ENCODE measurements around the gene OR6B2. TPM values are rescaled to one million over a fixed set of nuclear protein-coding genes. Genes with fewer than 3 reads are reported as not detected.

Gene OR6B2
- total and polyA plus RNA-seq, 4 donors: not detected

DNA sequence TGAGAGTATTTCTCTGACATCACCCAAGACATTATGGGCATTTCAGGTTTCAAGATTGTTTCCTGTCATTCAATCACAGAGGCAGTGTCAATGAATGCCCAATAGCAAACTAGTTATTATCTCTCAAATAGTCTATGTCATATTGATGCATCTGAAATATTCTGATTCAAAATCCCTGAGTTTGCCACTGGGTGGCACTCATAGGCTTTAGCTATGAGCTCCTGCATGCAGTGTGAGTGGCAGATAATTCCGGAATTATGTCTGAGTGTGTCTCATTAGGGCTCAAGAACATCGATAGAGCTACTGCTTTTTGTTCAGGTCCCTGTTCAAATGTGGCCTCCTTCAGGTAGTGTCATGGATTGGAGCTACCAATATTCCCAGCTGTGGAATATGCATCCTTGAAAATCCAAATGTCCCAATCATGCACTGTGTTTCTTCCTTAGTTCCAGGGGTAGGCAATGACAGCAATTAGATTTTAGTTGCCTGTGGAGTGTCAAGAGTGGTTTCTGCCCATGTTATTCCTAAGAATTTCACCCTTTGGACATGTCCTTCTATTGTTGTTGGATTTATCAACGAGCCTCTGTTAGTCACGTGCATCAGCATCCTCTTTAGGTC lies 30.9 kb upstream of the OR6B2 start:
- intact Hi-C loops (cut with DNase I): loop anchor here (2.0 kb wide), 2 partner anchors 82 to 84 kb away; no protein-coding TSS in a partner anchor
- no peak overlapping the region for H3K4me3 ChIP-seq (ENCODE audit: low read length in 2 of 2)
- H3K36me3 ChIP-seq (ENCODE audit: control insufficient read depth in 1 of 2, insufficient read depth in 2 of 2, low read length in 1 of 2): no peaks in the 10 kb centered on the region
- WGBS, 2 donors: 44 to 47% methylated on average over 4 of the region's 4 CpGs
- DNase-seq: no peak
- H3K27ac ChIP-seq (ENCODE audit: low read depth in 1 of 2, low read length in 2 of 2): no peak overlapping the region
- no peak for ATAC-seq (ENCODE audit: low FRiP score)
- no peaks in the 10 kb centered on the region for H3K27me3 ChIP-seq (ENCODE audit: control insufficient read depth in 1 of 2, insufficient read depth in 2 of 2, low read length in 1 of 2)
- no peaks in the 10 kb centered on the region for H3K9me3 ChIP-seq (ENCODE audit: control insufficient read depth, low read length)
- H3K4me1 ChIP-seq (ENCODE audit: control insufficient read depth in 1 of 2, insufficient read depth in 2 of 2, low read length in 2 of 2): no peaks in the 10 kb centered on the region

DNA sequence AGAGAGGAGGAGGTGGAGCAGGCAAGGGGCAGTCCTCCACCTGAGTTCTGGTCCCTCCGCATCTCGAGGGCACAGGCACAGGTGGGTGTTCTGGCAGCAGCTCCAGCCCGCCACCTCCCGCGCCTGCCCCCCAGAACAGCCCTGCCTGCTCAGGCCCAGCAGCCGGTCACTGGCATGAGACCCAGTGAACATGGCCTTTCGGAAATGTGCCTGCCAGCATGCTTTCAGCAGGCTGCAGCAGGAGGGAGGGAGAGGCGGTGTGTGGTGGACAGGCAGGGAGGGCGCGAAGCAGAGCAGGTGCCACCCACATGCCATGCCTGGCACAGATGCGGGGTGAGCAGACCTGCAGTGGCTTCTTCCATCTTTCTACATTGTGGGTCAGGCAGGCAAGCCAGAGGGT lies 26.4 kb upstream of the OR6B2 start:
- Histone ChIP-seq H3K9me3 (ENCODE audit: control insufficient read depth, low read length) (no peaks in the 10 kb centered on the region), H3K27ac (ENCODE audit: low read depth in 1 of 2, low read length in 2 of 2) (no peak overlapping the region), H3K4me3 (ENCODE audit: low read length in 2 of 2) (no peak overlapping the region), H3K36me3 (ENCODE audit: control insufficient read depth in 1 of 2, insufficient read depth in 2 of 2, low read length in 1 of 2) (no peaks in the 10 kb centered on the region), H3K4me1 (ENCODE audit: control insufficient read depth in 1 of 2, insufficient read depth in 2 of 2, low read length in 2 of 2) (no peaks in the 10 kb centered on the region), H3K27me3 (ENCODE audit: control insufficient read depth in 1 of 2, insufficient read depth in 2 of 2, low read length in 1 of 2) (no peaks in the 10 kb centered on the region)
- WGBS, 2 donors: 79 to 88% methylated on average over 11 of the region's 11 CpGs
- intact Hi-C loops (cut with DNase I): no loop called here
- DNase-seq (no peak), ATAC-seq (ENCODE audit: low FRiP score) (no peak)

GRCh38 chr2:240055177-240055917 lies 25.1 kb upstream of the OR6B2 start:
- Histone ChIP-seq H3K9me3 (ENCODE audit: control insufficient read depth, low read length) (no peaks in the 10 kb centered on the region), H3K36me3 (ENCODE audit: control insufficient read depth in 1 of 2, insufficient read depth in 2 of 2, low read length in 1 of 2) (no peaks in the 10 kb centered on the region), H3K27me3 (ENCODE audit: control insufficient read depth in 1 of 2, insufficient read depth in 2 of 2, low read length in 1 of 2) (no peaks in the 10 kb centered on the region), H3K4me3 (ENCODE audit: low read length in 2 of 2) (no peak overlapping the region), H3K4me1 (ENCODE audit: control insufficient read depth in 1 of 2, insufficient read depth in 2 of 2, low read length in 2 of 2) (no peaks in the 10 kb centered on the region), H3K27ac (ENCODE audit: low read depth in 1 of 2, low read length in 2 of 2) (no peak overlapping the region)
- 44 to 45% methylated on average over 13 of the region's 13 CpGs for WGBS, 2 donors
- ATAC-seq (ENCODE audit: low FRiP score) (no peak), DNase-seq (no peak)
- intact Hi-C loops (cut with DNase I): no loop called here

- H3K9me3 ChIP-seq (ENCODE audit: control insufficient read depth, low read length): no peaks in the 10 kb centered on the region
- H3K4me1 ChIP-seq (ENCODE audit: control insufficient read depth in 1 of 2, insufficient read depth in 2 of 2, low read length in 2 of 2): no peaks in the 10 kb centered on the region
- H3K36me3 ChIP-seq (ENCODE audit: control insufficient read depth in 1 of 2, insufficient read depth in 2 of 2, low read length in 1 of 2): no peaks in the 10 kb centered on the region
- DNase-seq (no peak), ATAC-seq (ENCODE audit: low FRiP score) (no peak)
- 52 to 57% methylated on average over 28 of the region's 28 CpGs for WGBS, 2 donors
- intact Hi-C loops (cut with DNase I): no loop called here
- no peak within 1 kb of the TSS for H3K27ac ChIP-seq (ENCODE audit: low read depth in 1 of 2, low read length in 2 of 2)
- H3K4me3 ChIP-seq (ENCODE audit: low read length in 2 of 2): no peak within 1 kb of the TSS
- no peaks in the 10 kb centered on the region for H3K27me3 ChIP-seq (ENCODE audit: control insufficient read depth in 1 of 2, insufficient read depth in 2 of 2, low read length in 1 of 2)
Observed at GRCh38 chr2:240053173-240054155, 23.2 kb upstream of the OR6B2 start, which contains the start of gene OR6B3. Gene OR6B3 (minus strand): TSS chr2:240053521.

DNA sequence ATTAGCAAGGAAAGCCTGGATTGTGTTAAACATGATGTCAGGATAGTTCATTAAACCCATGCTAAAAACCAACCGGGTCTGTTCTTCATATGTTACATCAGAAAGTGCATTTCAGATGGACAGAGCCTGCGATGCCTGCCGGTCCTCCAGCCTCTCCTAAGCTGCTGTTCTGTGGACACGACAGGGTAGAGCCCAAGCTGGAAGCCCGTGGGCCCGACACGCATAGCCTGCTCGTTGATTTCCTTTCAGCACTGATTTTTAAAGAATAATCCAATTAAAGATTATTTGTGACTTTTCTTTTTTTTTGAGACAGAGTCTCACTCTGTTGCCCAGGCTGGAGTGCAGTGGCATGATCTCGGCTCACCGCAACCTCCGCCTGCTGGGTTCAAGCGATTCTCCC lies 22.3 kb upstream of the OR6B2 start:
- Histone ChIP-seq H3K4me1 (ENCODE audit: control insufficient read depth in 1 of 2, insufficient read depth in 2 of 2, low read length in 2 of 2) (no peaks in the 10 kb centered on the region), H3K36me3 (ENCODE audit: control insufficient read depth in 1 of 2, insufficient read depth in 2 of 2, low read length in 1 of 2) (no peaks in the 10 kb centered on the region), H3K4me3 (ENCODE audit: low read length in 2 of 2) (no peak overlapping the region), H3K27me3 (ENCODE audit: control insufficient read depth in 1 of 2, insufficient read depth in 2 of 2, low read length in 1 of 2) (no peaks in the 10 kb centered on the region), H3K27ac (ENCODE audit: low read depth in 1 of 2, low read length in 2 of 2) (no peak overlapping the region), H3K9me3 (ENCODE audit: control insufficient read depth, low read length) (no peaks in the 10 kb centered on the region)
- intact Hi-C loops (cut with DNase I): no loop called here
- 79 to 86% methylated on average over 12 of the region's 12 CpGs for WGBS, 2 donors
- ATAC-seq (ENCODE audit: low FRiP score) (no peak), DNase-seq (no peak)

- intact Hi-C loops (cut with DNase I): no loop called here
- Histone ChIP-seq H3K36me3 (ENCODE audit: control insufficient read depth in 1 of 2, insufficient read depth in 2 of 2, low read length in 1 of 2) (no peaks in the 10 kb centered on the region), H3K9me3 (ENCODE audit: control insufficient read depth, low read length) (no peaks in the 10 kb centered on the region), H3K27me3 (ENCODE audit: control insufficient read depth in 1 of 2, insufficient read depth in 2 of 2, low read length in 1 of 2) (no peaks in the 10 kb centered on the region), H3K27ac (ENCODE audit: low read depth in 1 of 2, low read length in 2 of 2) (no peak overlapping the region), H3K4me3 (ENCODE audit: low read length in 2 of 2) (no peak overlapping the region), H3K4me1 (ENCODE audit: control insufficient read depth in 1 of 2, insufficient read depth in 2 of 2, low read length in 2 of 2) (no peaks in the 10 kb centered on the region)
- WGBS, 2 donors: 65 to 76% methylated on average over 4 of the region's 4 CpGs
- DNase-seq: no peak
- no peak for ATAC-seq (ENCODE audit: low FRiP score)
Observed at GRCh38 chr2:240051697-240052096, 21.5 kb upstream of the OR6B2 start.

- no peaks in the 10 kb centered on the region for H3K9me3 ChIP-seq (ENCODE audit: control insufficient read depth, low read length)
- no peak for DNase-seq
- intact Hi-C loops (cut with DNase I): no loop called here
- H3K4me3 ChIP-seq (ENCODE audit: low read length in 2 of 2): no peak overlapping the region
- ATAC-seq (ENCODE audit: low FRiP score): no peak
- 77 to 82% methylated on average over 12 of the region's 12 CpGs for WGBS, 2 donors
- no peak overlapping the region for H3K27ac ChIP-seq (ENCODE audit: low read depth in 1 of 2, low read length in 2 of 2)
- no peaks in the 10 kb centered on the region for H3K36me3 ChIP-seq (ENCODE audit: control insufficient read depth in 1 of 2, insufficient read depth in 2 of 2, low read length in 1 of 2)
- H3K27me3 ChIP-seq (ENCODE audit: control insufficient read depth in 1 of 2, insufficient read depth in 2 of 2, low read length in 1 of 2): no peaks in the 10 kb centered on the region
- H3K4me1 ChIP-seq (ENCODE audit: control insufficient read depth in 1 of 2, insufficient read depth in 2 of 2, low read length in 2 of 2): no peaks in the 10 kb centered on the region
Observed at GRCh38 chr2:240050278-240050677, 20.0 kb upstream of the OR6B2 start.

- Histone ChIP-seq H3K36me3 (ENCODE audit: control insufficient read depth in 1 of 2, insufficient read depth in 2 of 2, low read length in 1 of 2) (no peaks in the 10 kb centered on the region), H3K27ac (ENCODE audit: low read depth in 1 of 2, low read length in 2 of 2) (no peak overlapping the region), H3K4me3 (ENCODE audit: low read length in 2 of 2) (no peak overlapping the region), H3K4me1 (ENCODE audit: control insufficient read depth in 1 of 2, insufficient read depth in 2 of 2, low read length in 2 of 2) (no peaks in the 10 kb centered on the region), H3K27me3 (ENCODE audit: control insufficient read depth in 1 of 2, insufficient read depth in 2 of 2, low read length in 1 of 2) (no peaks in the 10 kb centered on the region), H3K9me3 (ENCODE audit: control insufficient read depth, low read length) (no peaks in the 10 kb centered on the region)
- 60 to 73% methylated on average over 9 of the region's 9 CpGs for WGBS, 2 donors
- ATAC-seq (ENCODE audit: low FRiP score) (no peak), DNase-seq (no peak)
- intact Hi-C loops (cut with DNase I): no loop called here
Observed at GRCh38 chr2:240048237-240048636, 18.0 kb upstream of the OR6B2 start.

All from aorta (tissue), 5 donors.